B cell (primary cell): ENCODE data around the gene TM4SF5.

Source experiments
- CTCF ChIP-seq: fragments of 200-600 bp; IDR thresholded peaks from one replicate; pipeline ENCODE4 v1.8.0; 2022; ENCODE audit warnings: antibody characterized with exemption, mild to moderate bottlenecking
- EZH2 ChIP-seq: IDR thresholded peaks from 2 replicates; pipeline ENCODE4 v1.6.1; 2012; ENCODE audit warnings: borderline replicate concordance, low read depth, mild to moderate bottlenecking, moderate library complexity, low read length; ENCODE audit not compliant: insufficient read depth, poor library complexity, severe bottlenecking

- no peak for TF ChIP-seq CTCF
- no peak for TF ChIP-seq EZH2
These were observed 41.0 kb downstream of the TM4SF5 start for GRCh38 chr17:4812690-4813089.
